Prostate gland (tissue), 2 donors: ENCODE results near the gene SCN2A. TPM values are rescaled to one million over a fixed set of nuclear protein-coding genes. Genes with fewer than 3 reads are reported as not detected.
"Not testable (repeated sequence)": the region's sequence is repeated elsewhere in the genome, so short reads cannot be mapped to it uniquely, and the experiment has no call there.

Experiments used
- DNase-seq: peaks from one replicate; pipeline ENCODE4 v3.0.0-alpha.2; 2019; ENCODE audit warnings: low spot score
- H3K27ac ChIP-seq, 2 donors: fragments of 200-600 bp; sonication (generic); 2 replicates each; pipeline ENCODE4 v1.5.1; 2017 to 2019
- H3K27me3 ChIP-seq: fragments of 200-600 bp; sonication (generic); replicated peaks from 2 replicates; pipeline ENCODE4 v1.5.1; 2019; ENCODE audit not compliant: insufficient read depth
- H3K36me3 ChIP-seq, 2 donors: fragments of 200-600 bp; sonication (generic); 1 replicate in 1 of 2; 2 replicates in 1 of 2; pipeline versions ENCODE4 v1.5.1 to v1.8.1; 2017 to 2019
- H3K4me1 ChIP-seq: fragments of 200-600 bp; sonication (generic); replicated peaks from 2 replicates; pipeline ENCODE4 v1.5.1; 2019
- H3K4me3 ChIP-seq, 2 donors: fragments of 200-600 bp; sonication (generic); 2 replicates each; pipeline ENCODE4 v1.5.1; 2017 to 2019
- H3K9me3 ChIP-seq: fragments of 200-600 bp; sonication (generic); 2 replicates; pipeline ENCODE4 v1.5.1; 2017
- POLR2A ChIP-seq: fragments of 450-650 bp; IDR thresholded peaks from one replicate; pipeline ENCODE4 v1.6.1; 2016; ENCODE audit warnings: antibody characterized with exemption, mild to moderate bottlenecking
- POLR2AphosphoS5 ChIP-seq: sonication (generic); formaldehyde crosslinking; IDR thresholded peaks from one replicate; pipeline ENCODE4 v1.6.1; 2017; ENCODE audit warnings: antibody characterized with exemption
- WGBS: methylation state at CpG from one replicate; pipeline ENCODE4 v1.1.5; 2018; 5-methylcytosine and 5-hydroxymethylcytosine counted together
- intact Hi-C: fragments of 100-400 bp; cut with DNase I; formaldehyde crosslinking; loops from one replicate; pipeline ENCODE4 v1.14.2; 2022
- total RNA-seq, 2 donors: library from RNA; depleted of rRNA; stranded (reverse); fragments of >200 nt; gene quantifications; one replicate each; pipeline ENCODE4 v1.1.0, GENCODE V29; 2016
- TF ChIP-seq, protein P1 (sequence below), 4 experiments: fragments of 200-600 bp in 2 of 4; fragments of 450-650 bp in 2 of 4; sonication (generic) in 2 of 4; IDR thresholded peaks; 1 replicate in 3 of 4; 2 replicates in 1 of 4; pipeline ENCODE4 v1.5.1; 2016 to 2019; ENCODE audit warnings: antibody characterized with exemption in 4 of 4, mild to moderate bottlenecking in 2 of 4, moderate library complexity in 2 of 4

The SCN2A gene
- total RNA-seq, 2 donors from 2014 or later, result 0.87 to 1.4 TPM

DNA sequence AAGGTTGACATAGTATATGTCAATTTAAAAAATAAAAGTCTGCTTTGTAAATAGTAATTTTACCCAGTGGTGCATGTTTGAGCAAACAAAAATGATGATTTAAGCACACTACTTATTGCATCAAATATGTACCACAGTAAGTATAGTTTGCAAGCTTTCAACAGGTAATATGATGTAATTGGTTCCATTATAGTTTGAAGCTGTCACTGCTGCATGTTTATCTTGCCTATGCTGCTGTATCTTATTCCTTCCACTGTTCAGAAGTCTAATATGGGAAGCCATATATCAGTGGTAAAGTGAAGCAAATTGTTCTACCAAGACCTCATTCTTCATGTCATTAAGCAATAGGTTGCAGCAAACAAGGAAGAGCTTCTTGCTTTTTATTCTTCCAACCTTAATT is 151.7 kb downstream of the SCN2A start:
- no peak for DNase-seq
- TF ChIP-seq POLR2A (no peak), POLR2AphosphoS5 (no peak)
- TF ChIP-seq, protein P1, sequence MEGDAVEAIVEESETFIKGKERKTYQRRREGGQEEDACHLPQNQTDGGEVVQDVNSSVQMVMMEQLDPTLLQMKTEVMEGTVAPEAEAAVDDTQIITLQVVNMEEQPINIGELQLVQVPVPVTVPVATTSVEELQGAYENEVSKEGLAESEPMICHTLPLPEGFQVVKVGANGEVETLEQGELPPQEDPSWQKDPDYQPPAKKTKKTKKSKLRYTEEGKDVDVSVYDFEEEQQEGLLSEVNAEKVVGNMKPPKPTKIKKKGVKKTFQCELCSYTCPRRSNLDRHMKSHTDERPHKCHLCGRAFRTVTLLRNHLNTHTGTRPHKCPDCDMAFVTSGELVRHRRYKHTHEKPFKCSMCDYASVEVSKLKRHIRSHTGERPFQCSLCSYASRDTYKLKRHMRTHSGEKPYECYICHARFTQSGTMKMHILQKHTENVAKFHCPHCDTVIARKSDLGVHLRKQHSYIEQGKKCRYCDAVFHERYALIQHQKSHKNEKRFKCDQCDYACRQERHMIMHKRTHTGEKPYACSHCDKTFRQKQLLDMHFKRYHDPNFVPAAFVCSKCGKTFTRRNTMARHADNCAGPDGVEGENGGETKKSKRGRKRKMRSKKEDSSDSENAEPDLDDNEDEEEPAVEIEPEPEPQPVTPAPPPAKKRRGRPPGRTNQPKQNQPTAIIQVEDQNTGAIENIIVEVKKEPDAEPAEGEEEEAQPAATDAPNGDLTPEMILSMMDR (IDR thresholded peaks at IDR 0.05), result no peak
- Histone ChIP-seq H3K4me1 (no peaks in the 10 kb centered on the region), H3K27ac (no peak overlapping the region), H3K4me3 (no peak overlapping the region), H3K36me3 (no peaks in the 10 kb centered on the region), H3K9me3 (no peaks in the 10 kb centered on the region), H3K27me3 (no peaks in the 10 kb centered on the region)
- intact Hi-C loops, result no loop called here

DNA sequence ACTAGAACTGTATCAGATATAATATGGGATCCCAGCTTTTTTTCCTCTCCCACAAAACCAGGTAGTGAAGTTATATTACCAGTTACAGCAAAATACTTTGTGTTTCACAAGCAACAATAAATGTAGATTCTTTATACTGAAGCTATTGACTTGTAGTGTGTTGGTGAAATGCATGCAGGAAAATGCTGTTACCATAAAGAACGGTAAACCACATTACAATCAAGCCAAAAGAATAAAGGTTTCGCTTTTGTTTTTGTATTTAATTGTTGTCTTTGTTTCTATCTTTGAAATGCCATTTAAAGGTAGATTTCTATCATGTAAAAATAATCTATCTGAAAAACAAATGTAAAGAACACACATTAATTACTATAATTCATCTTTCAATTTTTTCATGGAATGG is 152.6 kb downstream of the SCN2A start:
- DNase-seq, result no peak
- Histone ChIP-seq H3K36me3 (no peaks in the 10 kb centered on the region), H3K27me3 (no peaks in the 10 kb centered on the region), H3K27ac (no peak overlapping the region), H3K4me1 (no peaks in the 10 kb centered on the region), H3K4me3 (no peak overlapping the region), H3K9me3 (no peaks in the 10 kb centered on the region)
- TF ChIP-seq, protein P1 (IDR thresholded peaks at IDR 0.05), result no peak
- TF ChIP-seq POLR2AphosphoS5, result no peak
- TF ChIP-seq POLR2A, result no peak
- intact Hi-C loops, result no loop called here
- WGBS, result 82% methylated on average over 2 of the region's 2 CpGs

DNA sequence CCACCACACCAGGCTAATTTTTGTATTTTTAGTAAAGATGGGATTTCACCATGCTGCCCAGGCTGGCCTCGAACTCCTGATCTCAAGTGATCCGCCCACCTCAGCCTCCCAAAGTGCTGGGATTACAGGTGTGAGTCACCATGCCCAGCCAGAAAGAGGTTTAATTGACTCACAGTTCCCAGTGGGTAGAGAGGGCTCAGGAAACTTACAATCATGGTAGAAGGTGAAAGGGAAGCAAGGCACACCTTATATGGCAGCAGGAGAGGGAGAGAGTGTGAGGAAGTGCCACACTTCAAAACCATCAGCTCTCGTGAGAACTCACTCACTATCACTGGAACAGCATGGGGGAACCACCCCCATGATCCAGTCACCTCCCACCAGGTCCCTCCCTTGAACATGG is 159.4 kb downstream of the SCN2A start:
- intact Hi-C loops, H3K4me1 ChIP-seq, H3K4me3 ChIP-seq, H3K27ac ChIP-seq, H3K27me3 ChIP-seq, H3K36me3 ChIP-seq, H3K9me3 ChIP-seq, DNase-seq: not testable (repeated sequence)
- 84% methylated on average over 3 of the region's 3 CpGs for WGBS

- Histone ChIP-seq H3K27ac (no peak overlapping the region), H3K4me1 (no peaks in the 10 kb centered on the region), H3K36me3 (no peaks in the 10 kb centered on the region), H3K9me3 (no peaks in the 10 kb centered on the region), H3K27me3 (no peaks in the 10 kb centered on the region), H3K4me3 (no peak overlapping the region)
- intact Hi-C loops, result loop anchor here (5.0 kb wide), 2 partner anchors 296 to 471 kb away; no protein-coding TSS in a partner anchor
- TF ChIP-seq, protein P1 (IDR thresholded peaks at IDR 0.05), result peak; percentile 55 to 84 (median 71)
- TF ChIP-seq POLR2AphosphoS5, result no peak
- WGBS, result 4% methylated on average over 5 of the region's 5 CpGs
- peak; percentile 42 for DNase-seq
Measured at GRCh38 chr2:165401285-165401852, 162.2 kb downstream of the SCN2A start.

DNA sequence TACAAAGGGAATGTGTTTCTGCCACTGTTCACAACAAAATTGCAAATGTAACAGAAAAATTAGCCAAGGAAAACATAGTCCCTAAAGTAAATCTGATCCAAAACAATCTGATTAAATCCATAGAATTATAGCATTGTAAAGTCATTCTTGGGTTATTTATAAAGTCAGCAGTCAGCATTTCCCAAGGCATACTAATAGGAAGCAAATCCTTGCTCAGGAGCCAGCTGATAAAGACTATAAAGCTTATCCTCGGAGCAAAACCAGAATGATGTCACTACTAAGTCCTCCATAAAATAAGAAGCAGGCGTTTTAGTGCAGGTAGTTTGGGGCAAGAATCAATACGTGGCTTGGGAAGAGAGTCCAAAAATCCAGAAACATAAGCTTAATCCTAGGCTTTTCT is 162.9 kb downstream of the SCN2A start:
- TF ChIP-seq, protein P1 (IDR thresholded peaks at IDR 0.05), result no peak
- TF ChIP-seq POLR2AphosphoS5 (no peak), POLR2A (no peak)
- Histone ChIP-seq H3K4me3 (no peak overlapping the region), H3K4me1 (no peaks in the 10 kb centered on the region), H3K36me3 (no peaks in the 10 kb centered on the region), H3K9me3 (no peaks in the 10 kb centered on the region), H3K27me3 (no peaks in the 10 kb centered on the region), H3K27ac (no peak overlapping the region)
- no peak for DNase-seq
- 24% methylated on average over 3 of the region's 3 CpGs for WGBS
- intact Hi-C loops, result loop anchor here (5.0 kb wide), 2 partner anchors 295 to 470 kb away; no protein-coding TSS in a partner anchor
